ENCODE measurements around the gene SNCAIP.

DNA sequence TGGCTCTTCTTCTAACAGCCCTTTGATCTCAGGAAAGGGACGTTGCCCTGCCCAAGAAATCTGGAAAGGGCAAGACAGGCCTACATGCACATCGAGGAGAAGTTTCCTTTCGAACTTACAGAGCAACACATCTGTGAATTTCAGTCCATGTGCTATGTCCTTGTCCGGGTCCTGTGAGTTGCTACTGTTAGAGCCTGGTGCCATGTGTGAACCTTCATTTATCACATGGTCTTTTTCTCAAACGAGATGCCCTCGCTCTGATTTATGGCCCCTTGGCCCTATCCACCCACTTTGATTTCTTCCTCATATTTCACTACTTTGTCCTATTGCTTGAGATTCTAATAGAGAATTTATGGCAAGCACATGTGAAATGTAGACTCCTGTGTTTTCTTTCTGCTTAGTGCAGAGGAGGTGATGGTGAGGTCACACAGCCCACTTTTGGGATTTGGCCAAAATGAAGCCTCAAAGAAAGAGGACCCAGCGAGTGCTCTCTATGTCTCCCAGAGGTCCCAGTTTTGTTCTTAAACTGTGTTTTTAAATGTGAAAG, 153.1 kb downstream of the SNCAIP start:
- TF ChIP-seq, protein P1, sequence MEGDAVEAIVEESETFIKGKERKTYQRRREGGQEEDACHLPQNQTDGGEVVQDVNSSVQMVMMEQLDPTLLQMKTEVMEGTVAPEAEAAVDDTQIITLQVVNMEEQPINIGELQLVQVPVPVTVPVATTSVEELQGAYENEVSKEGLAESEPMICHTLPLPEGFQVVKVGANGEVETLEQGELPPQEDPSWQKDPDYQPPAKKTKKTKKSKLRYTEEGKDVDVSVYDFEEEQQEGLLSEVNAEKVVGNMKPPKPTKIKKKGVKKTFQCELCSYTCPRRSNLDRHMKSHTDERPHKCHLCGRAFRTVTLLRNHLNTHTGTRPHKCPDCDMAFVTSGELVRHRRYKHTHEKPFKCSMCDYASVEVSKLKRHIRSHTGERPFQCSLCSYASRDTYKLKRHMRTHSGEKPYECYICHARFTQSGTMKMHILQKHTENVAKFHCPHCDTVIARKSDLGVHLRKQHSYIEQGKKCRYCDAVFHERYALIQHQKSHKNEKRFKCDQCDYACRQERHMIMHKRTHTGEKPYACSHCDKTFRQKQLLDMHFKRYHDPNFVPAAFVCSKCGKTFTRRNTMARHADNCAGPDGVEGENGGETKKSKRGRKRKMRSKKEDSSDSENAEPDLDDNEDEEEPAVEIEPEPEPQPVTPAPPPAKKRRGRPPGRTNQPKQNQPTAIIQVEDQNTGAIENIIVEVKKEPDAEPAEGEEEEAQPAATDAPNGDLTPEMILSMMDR (IDR thresholded peaks at IDR 0.05; ENCODE audit: insufficient read depth, low read length, poor library complexity, severe bottlenecking): no peak
- no peak for TF ChIP-seq EZH2phosphoT487 (conservative IDR thresholded peaks at IDR 0.05; ENCODE audit: low read length)
